GM19438 (cell line): Measurements from ENCODE around the gene PTPRD.

Experiments used
- ATAC-seq: cut with Tn5 transposase; IDR thresholded peaks from one replicate; pipeline ENCODE4 v1.9.1; 2021; ENCODE audit warnings: low read depth; ENCODE audit not compliant: unreplicated experiment

PTPRD gene

DNA sequence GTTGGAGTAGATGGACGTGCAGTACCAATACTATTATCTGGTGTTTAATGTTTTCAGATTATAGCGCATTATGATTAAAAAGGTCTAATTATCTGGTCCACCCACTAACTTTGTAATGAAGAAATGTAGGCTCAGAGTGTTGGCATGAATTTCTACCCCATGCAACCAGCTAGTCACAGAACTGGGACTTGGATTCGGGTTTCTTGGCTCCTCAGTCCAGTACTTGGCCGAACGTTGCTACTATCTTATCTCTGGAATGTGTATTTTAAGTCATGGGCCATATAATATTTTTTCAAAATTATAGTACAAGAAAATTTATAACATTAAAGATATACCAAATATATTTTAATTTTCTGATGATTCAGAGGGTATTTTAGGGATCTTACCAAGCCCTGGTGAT lies 2155.7 kb downstream of the PTPRD start:
- ATAC-seq = no peak

DNA sequence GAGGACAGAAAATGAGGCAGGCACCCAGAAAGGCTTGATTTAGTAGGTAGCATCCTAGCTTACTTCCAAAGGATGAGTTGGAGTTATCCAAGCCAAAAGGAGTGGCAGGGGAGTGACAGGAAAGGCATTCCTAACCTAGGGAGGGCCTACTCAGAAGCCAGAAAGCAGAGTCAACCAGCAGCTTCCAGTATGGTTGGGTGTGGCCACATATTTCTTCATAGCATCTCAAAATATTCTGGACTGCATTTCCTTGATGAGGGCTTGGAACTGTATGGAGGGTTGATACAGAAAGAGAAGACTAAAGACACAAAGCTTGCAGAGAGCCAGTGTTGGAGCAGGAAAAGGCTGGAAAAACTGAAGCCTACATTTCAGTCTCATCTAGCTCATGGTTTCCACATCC lies 2156.5 kb downstream of the PTPRD start:
- ATAC-seq = no peak

DNA sequence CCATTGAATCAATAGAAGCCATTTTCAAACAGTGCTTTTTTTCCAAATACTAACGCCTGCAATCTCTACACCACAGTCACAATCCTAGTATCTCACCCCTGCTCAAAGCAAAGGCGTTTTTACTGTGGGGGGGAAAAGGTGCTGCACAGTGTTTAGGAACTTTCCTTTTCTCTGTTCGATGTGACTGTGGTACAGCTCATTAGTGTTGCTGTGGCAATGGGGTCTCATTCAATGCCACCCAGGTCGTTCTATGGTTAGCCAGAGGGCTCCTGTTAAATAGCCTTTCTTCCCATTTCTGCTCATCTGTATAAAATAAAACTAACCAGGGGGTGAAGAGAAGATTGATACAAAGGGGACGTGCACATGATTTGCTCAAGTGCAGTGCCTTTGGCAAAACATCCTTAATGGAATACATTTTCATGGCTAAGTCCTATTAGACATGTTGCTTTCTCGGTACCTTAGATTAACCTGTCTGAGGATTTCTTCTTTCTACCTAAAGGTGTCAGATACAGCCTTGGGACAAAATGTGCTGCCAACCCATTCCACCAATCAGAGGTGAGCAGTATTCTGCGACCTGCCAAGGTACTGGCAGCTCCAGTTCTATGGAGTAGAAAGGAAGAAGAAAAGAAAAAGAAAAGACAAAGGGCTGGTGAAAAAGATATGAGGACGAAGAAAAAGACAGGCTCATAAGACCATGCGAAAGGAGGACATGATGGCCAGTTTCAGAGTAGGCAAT lies 2161.8 kb downstream of the PTPRD start:
- no peak for ATAC-seq

DNA sequence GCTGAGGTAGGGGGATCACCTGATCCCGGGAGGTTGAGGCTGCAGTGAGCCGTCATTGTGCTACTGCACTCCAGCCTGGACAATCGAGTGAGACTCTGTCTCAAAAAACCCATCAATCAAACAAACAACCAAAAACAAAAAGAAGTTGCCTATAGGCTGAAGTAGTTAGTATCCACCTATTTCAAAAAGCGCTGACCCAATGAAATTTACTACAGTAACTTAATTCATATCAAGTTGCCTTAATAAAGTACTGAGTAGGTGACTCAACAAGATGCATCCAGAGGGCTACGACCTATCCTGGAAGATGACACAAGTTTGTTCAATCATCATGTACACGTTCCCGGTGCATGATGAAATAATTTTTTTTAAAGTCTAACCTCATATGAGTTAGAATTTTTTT lies 2164.6 kb downstream of the PTPRD start:
- no peak for ATAC-seq

DNA sequence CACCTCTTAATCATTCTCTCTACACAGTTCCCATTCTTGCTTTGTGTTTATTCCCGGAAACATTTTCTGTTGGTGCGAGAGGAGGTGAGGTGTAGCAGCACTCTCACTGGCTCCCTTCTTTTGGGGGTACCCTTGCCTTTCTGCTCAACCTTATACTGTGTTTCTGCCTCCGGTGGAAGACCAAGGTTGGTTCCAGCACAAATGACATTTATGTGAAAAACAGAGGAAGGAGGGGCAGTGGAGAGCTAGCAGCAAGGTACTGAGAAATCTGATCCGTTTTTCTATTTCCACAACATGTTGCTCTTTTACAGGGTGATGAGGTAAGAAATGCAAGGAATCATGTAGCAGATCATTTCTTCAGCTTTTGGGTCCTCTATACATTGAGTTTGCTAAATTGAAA lies 2165.2 kb downstream of the PTPRD start:
- ATAC-seq = no peak

DNA sequence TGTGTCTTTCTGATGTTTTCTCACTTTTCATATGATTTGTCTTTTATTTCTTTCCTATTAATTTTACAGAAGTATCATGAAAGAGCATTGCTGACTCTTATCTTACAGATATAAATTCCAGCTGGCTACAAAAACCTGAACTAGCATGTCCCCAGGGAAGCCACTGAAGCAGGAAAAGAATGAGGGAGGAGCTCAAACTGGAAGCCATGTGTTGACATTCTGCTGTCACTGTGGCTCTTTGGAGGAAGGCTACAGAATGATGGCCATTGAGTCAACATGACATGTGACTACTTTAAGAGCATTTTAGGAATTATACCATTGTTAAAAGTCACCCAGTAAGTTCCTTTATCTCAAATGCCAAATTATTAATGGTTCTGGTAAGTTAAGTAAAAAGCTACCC lies 2174.9 kb downstream of the PTPRD start:
- no peak for ATAC-seq

DNA sequence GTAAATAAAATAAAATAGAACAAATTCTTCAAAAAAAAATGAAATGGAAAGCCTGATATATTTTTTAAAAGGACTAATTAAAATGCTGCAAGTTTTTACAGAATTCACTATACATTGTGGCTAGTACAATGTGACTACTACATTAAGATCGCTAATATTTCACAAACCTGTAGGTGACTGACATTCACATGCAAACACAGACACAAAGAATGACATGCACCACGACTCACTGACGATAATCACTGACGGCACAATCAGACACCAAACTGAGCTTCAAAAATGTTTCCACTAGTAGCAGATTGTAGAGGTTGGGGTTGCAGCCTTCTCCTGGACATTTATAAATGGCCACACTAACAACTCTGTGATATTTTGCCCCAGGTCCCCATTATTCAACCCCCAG lies 2175.5 kb downstream of the PTPRD start:
- no peak for ATAC-seq

DNA sequence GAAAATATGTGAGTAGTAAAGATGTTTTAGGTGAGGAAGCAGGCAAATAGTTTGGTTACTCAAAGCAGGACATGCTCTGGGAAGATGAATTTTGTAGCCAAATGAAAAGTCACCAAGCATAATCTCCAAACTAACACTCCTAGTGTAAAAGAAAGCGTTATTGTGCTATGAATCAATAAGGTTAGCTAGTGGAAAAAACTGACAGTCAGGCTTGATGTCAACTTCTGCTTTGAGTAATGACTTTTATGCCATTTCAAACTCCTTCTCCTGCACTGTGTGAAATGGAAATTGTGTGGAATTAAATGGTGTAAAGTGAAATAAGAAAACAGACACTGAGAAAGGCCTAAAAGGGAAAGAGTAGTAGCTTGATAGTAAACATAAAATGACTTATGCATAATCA lies 2176.0 kb downstream of the PTPRD start:
- ATAC-seq = no peak

DNA sequence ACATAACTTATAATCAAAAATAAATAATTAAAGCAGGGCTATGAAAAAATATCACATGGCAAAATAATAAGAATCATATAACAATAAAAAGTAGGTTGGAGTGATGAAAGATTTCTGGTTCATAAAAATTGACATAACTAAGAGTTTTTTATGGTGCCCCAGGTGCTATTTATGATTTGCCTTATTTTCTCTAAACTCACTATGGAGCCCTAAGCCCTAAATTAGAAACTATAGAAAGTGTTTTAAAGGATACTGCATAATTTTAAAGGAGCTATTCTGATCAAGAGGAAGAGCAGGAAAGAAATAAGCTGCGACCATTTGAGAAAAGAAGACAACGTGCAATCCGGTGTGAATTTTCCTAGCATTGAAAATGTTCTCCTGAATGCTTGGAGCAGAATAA lies 2178.2 kb downstream of the PTPRD start:
- no peak for ATAC-seq

DNA sequence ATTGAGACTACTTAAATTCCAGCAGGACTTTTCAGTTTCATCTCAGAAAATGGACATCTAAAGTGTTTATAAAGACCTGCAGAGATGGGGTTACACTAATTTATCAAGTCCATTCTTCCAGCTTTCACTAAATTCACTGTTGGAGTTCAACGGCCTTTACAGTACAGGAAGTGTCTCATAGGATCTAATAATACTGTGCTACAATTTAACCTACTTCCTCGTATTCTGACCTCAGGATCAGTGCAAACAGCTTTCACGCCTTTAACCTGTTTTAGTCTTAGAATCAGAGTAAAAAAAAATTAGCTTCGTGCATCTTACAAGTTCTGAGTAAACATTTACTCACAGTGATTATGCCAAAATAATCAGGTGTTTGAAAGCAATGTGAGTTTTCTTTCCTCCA lies 2180.6 kb downstream of the PTPRD start:
- no peak for ATAC-seq

DNA sequence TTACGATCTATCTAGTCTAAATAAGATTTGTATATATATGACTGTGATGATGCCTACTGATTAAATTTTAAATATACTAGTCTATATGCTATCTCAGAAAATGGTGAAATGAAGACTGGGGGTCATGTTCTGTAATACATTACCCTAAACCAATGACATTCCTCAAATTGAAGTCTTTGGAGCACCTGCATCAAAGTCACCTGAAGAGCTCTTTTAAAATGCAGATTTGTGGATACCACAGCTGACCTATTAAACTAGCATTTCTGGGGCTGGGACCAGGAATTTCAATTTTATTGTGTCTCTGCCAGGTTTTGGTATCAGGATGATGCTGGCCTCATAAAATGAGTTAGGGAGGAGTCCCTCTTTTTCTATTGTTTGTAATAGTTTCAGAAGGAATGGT lies 2181.3 kb downstream of the PTPRD start:
- no peak for ATAC-seq

DNA sequence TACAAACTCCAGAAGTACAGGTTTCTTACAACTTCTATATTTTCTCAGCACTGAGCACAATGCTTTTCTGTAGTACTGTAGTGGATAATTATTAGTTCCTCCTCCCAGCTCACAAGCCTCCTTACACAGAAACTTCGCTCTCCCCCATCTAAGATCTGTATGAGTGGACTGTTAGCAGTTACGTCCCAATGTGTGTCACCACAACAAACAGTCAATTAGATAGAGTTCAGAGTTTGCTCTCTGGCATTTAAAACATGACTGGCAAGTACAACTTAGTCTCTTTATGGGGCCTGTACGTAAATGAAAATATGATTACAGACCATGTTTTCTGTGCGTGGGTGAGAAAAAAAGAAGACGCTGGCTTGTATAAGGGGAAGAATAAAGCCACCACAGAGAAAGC lies 2181.9 kb downstream of the PTPRD start:
- ATAC-seq = no peak

DNA sequence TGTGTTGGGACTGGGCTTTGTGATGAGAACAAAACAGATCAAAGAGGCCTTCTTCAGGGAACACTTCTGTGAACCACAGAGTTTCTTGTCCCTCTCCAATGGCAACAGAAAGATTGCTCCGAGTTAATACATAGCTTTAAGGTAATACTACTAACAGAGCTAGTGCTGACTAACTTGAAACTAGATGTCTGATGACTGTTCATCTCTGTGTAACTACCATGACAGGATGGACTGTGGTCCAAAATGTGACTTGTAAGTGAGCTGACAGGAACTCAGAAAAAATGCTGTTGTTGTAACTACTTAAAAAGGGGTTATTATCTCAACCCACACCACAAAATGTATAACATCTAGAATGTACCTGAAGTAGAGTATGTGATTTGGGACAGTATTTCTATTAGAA lies 2183.0 kb downstream of the PTPRD start:
- no peak for ATAC-seq

DNA sequence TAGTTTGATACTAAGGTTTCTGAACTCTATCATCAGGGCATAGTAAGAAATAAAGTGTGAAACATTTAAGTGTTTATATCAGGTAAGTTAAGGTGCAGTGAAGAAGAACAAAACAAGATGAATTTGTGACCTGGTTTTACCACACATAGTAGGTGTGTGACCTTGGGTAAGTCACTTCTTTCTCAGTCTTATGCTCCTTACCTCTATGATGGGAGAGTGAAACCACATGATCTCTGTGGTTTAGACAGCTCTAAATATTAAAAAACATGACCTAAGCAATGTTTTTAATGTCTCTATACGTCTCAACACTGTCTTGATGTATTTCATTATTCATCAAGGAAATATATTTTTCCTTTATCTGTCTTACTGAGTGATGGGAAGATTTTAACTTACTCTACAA lies 2183.6 kb downstream of the PTPRD start:
- ATAC-seq = no peak

DNA sequence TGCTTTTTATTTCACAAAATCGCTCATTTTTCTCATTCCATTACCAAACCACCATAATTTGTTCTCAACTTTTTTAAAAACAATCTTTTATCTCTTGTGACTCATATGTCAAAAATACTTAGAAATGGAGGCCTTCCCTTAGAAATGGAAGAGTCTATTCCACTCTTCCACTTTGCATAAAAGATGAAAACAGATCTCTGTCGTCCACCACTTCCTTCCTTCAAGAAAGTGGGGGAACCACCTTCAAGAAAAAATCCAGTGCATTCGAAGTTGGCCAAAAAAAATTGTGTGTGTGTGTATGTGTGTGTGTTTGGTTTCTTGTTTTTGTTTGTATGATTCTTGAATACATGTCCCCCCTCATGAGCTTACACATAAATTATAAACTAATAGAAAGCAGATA lies 2184.4 kb downstream of the PTPRD start:
- ATAC-seq = no peak

DNA sequence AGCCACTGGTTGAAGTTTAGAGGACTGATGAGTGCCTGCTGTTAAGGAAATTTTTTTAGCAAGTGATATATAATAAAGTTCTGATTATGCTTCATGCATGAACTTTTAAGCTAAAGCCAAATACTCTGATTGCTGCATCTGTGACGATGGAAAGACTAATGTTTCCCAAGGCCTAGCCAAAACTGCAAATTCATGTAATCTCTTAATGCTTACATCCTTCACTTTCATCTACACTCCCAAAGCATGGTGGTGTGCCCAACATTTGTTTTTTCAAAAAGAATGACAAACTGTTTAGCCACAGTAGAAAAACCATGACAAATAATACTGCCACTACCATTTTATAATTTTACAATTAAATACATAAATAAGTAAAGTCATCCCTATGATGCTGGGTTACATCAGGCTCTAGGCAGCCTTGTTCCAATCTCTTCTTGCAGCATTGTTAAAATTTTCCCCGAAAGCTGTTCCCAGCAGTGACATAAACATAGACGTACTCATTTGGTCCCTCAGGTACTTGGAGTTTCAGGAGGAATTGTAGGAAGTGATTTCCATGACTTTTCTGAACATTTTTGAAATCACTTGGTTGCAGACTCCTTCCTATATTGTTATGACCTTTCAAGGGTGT lies 2187.9 kb downstream of the PTPRD start:
- ATAC-seq = no peak

DNA sequence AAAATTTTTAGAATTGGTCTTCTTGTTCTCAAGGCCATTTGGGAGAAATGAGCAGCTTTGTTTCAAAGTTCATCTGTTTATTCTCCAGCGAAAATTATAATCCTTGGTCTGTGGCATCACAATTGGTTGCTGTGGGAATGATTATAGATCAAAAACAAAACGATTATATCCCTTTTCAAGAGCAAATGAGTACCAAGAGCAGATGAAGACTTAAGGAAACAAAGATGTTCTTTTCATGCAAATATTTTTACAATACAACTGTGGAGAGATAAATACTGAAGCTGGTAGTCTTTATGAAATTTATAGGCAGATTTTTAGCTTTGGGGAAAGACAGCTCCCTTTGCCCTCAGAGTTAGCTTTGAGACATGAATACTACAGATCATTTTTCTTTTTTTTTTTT lies 2192.4 kb downstream of the PTPRD start:
- ATAC-seq = no peak

DNA sequence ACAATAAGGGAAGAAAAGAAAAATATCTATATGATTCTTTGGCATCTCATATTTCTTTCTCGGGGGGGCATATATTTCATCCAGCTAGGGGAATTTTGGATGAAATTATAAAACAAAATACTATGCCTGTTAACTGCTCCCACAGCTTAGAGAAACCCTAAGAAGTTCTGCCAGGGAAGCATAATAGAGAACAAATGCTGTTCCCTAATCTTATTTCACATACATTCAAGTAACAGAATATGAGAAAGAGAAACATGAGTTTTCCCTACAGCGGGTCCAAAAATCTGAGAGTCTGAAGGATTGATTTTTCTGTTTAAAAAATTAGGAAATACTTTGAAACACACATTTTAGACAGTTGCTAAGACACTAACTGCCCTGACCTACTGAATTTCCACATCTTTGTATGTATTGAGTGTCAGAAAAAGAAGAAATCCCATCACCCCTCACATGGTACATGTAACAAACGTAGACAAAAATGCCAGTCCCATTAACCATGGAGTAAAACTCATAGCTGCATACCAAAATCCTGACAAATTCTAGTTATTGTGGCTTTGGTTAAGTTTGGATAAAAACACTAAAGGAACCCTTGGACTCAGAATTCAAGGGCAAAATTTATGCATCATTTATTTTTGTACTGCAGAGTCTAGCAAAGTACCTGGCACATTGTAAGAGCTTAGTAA lies 2193.1 kb downstream of the PTPRD start:
- ATAC-seq = no peak

DNA sequence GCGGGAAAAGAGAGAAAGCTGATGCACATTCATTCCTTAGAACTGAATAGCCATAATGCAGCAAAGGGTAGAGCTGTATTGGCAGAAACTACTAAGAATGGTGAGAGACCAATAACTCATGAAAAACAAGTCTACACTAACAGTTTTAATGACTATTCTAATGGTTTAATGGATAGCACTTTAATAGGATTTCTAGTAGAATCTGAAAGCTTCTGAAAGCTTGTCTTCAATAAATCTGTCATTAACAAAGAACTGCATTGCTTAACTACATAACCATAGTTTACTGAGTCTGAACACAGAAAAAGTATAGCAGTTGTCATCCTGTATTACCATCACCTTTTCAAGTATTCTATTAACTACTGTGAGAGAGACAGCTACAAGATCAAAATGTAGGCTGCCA lies 2195.5 kb downstream of the PTPRD start:
- ATAC-seq = no peak

DNA sequence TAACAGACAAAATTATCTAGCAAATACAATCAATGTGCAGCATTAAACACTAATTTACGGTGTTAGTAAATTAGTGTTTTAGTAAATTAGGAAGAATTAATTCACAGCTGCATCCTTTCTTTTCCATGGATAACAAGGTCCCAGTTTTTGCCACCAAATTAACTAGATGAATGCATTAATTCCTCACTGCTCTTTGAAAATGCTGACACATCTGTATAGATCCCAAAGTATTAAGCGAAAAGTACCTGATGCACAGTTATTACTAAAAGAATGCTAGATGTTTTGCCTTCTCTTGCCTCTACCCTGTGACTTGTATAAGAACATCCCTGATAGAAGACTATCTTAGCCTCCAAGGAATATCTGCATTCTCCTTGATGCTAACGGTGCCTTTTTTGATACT lies 2200.5 kb downstream of the PTPRD start:
- no peak for ATAC-seq

DNA sequence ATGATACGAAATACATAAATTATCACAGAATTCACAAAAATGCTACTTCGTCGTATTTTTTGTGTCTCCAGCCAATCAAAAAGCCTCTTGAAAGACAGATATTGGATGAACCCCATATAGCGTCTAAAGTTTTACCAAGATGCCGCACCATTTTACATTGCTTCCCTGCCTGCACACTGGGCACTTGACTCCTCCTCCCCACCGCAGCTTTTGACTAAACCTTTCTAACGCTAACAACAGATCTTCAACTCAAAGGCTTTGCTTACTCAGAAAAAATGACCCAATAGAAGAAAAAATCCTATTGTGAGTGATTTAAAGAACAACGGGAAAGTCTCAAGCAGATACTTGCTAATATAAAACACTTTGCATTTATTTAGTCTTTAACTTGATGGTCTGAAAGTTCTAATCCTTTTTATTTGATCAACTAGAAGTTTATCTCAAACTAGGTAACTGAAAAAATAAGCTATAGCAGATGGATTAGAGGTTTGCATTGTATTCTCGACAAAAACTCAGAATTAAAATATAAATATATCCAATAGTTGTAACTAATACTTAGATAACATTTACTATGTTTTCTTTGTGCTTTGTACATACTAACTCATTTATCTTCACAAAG lies 2204.1 kb downstream of the PTPRD start:
- ATAC-seq = no peak
